Endothelial cell (in vitro differentiated cells): ENCODE results near the gene GSTA4. TPM values are rescaled to one million over a fixed set of nuclear protein-coding genes. Genes with fewer than 3 reads are reported as not detected.

ENCODE experiments used
- DNase-seq: peaks from one replicate; pipeline ENCODE4 v3.0.0; 2021; ENCODE audit warnings: low spot score
- H3K27ac Mint-ChIP-seq: one replicate; pipeline ENCODE4 v1.8.0; 2021; ENCODE audit warnings: mixed read lengths, inconsistent platforms; ENCODE audit not compliant: unreplicated experiment
- H3K27me3 Mint-ChIP-seq: one replicate; pipeline ENCODE4 v1.8.0; 2021; ENCODE audit warnings: mild to moderate bottlenecking, moderate library complexity, mixed read lengths, inconsistent platforms; ENCODE audit not compliant: unreplicated experiment
- H3K36me3 Mint-ChIP-seq: one replicate; pipeline ENCODE4 v1.8.0; 2021; ENCODE audit warnings: mild to moderate bottlenecking, low read depth, mixed read lengths, inconsistent platforms; ENCODE audit not compliant: unreplicated experiment
- H3K4me1 Mint-ChIP-seq: one replicate; pipeline ENCODE4 v1.8.0; 2021; ENCODE audit warnings: mild to moderate bottlenecking, mixed read lengths, inconsistent platforms; ENCODE audit not compliant: unreplicated experiment
- H3K4me3 Mint-ChIP-seq: one replicate; pipeline ENCODE4 v1.8.0; 2021; ENCODE audit warnings: mild to moderate bottlenecking, mixed read lengths, inconsistent platforms; ENCODE audit not compliant: unreplicated experiment
- H3K9me3 Mint-ChIP-seq: one replicate; pipeline ENCODE4 v1.8.0; 2021; ENCODE audit warnings: mixed read lengths, inconsistent platforms; ENCODE audit not compliant: unreplicated experiment
- total RNA-seq: library from RNA; stranded (reverse); fragmentation: NEBNext Ultra II Directional; extraction: Animal tissue kit (Norgen Biotek cat#: 25700); gene quantifications from one replicate; pipeline ENCODE4 v1.2.1, GENCODE V29; 2021; ENCODE audit not compliant: unreplicated experiment
- TF ChIP-seq, protein P1 (sequence below): fragments of 200-600 bp; sonication (generic); IDR thresholded peaks from one replicate; pipeline ENCODE4 v1.5.0; 2021; ENCODE audit warnings: antibody characterized with exemption; ENCODE audit not compliant: unreplicated experiment

The GSTA4 gene
- total RNA-seq, 1 donor from 2014 or later, result 16.2 TPM

- H3K27me3 Mint-ChIP-seq, result peaks cover 2% of the 10 kb centered on the region
- no peak for DNase-seq
Measured at GRCh38 chr6:53032849-53033248, 37.8 kb upstream of the GSTA4 start.

DNA sequence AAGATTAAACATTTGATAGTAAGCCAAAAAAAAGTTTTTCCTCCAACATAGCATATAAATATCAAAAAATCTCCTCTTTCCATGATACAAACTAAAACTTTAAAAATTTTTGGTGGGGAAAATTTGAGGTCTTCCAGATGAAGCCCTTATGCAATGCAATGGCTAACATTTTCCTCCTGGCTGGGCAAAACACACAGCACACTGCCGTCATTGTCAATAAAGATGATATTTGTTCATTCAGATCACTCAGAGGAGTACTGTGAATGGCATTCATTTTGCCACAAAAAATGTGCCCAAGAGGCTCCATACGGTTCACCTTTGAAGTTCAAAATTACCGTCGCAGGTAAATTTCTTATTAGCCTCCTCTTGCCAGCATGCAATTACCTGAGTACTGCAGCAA, 36.2 kb upstream of the GSTA4 start:
- peaks cover 40% of the 10 kb centered on the region for H3K4me1 Mint-ChIP-seq
- TF ChIP-seq, protein P1, sequence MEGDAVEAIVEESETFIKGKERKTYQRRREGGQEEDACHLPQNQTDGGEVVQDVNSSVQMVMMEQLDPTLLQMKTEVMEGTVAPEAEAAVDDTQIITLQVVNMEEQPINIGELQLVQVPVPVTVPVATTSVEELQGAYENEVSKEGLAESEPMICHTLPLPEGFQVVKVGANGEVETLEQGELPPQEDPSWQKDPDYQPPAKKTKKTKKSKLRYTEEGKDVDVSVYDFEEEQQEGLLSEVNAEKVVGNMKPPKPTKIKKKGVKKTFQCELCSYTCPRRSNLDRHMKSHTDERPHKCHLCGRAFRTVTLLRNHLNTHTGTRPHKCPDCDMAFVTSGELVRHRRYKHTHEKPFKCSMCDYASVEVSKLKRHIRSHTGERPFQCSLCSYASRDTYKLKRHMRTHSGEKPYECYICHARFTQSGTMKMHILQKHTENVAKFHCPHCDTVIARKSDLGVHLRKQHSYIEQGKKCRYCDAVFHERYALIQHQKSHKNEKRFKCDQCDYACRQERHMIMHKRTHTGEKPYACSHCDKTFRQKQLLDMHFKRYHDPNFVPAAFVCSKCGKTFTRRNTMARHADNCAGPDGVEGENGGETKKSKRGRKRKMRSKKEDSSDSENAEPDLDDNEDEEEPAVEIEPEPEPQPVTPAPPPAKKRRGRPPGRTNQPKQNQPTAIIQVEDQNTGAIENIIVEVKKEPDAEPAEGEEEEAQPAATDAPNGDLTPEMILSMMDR, result no peak
- peaks cover 34% of the 10 kb centered on the region for H3K36me3 Mint-ChIP-seq
- H3K4me3 Mint-ChIP-seq, result no peak overlapping the region
- H3K27ac Mint-ChIP-seq, result no peak overlapping the region
- no peaks in the 10 kb centered on the region for H3K9me3 Mint-ChIP-seq
- peaks cover 2% of the 10 kb centered on the region for H3K27me3 Mint-ChIP-seq
- no peak for DNase-seq

More at GRCh38 chr6:53032849-53033248, 37.8 kb upstream of the GSTA4 start:
- H3K4me1 Mint-ChIP-seq, result peaks cover 36% of the 10 kb centered on the region
- H3K27ac Mint-ChIP-seq, result no peak overlapping the region
- TF ChIP-seq, protein P1, result no peak
- no peak overlapping the region for H3K4me3 Mint-ChIP-seq
- H3K9me3 Mint-ChIP-seq, result no peaks in the 10 kb centered on the region
- H3K36me3 Mint-ChIP-seq, result peaks cover 37% of the 10 kb centered on the region

GRCh38 chr6:53029761-53030160, 34.7 kb upstream of the GSTA4 start:
- H3K4me1 Mint-ChIP-seq, result peaks cover 25% of the 10 kb centered on the region
- H3K27me3 Mint-ChIP-seq, result peaks cover 2% of the 10 kb centered on the region
- no peaks in the 10 kb centered on the region for H3K9me3 Mint-ChIP-seq
- TF ChIP-seq, protein P1, result no peak
- H3K36me3 Mint-ChIP-seq, result peaks cover 27% of the 10 kb centered on the region
- no peak for DNase-seq
- H3K4me3 Mint-ChIP-seq, result no peak overlapping the region
- no peak overlapping the region for H3K27ac Mint-ChIP-seq

DNA sequence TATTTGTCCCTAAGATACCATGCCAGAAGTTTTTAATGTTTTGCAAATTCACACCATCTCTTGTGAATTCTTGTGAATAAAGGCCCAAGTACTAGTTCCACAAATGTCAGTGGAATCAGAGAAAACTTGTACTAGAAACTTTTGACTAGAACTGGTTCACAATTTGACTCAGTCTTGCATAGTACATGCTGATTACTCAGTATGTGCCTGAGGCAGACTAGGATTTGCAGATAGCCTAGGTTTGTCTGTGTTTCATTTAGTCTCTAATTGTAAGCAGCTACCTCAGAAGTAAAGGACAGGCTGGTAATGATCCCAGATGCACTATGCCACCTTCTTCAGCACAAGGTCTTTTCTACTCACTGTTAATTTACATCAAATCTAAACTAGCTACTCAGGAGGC, 34.2 kb upstream of the GSTA4 start:
- no peaks in the 10 kb centered on the region for H3K9me3 Mint-ChIP-seq
- peaks cover 20% of the 10 kb centered on the region for H3K4me1 Mint-ChIP-seq
- peaks cover 2% of the 10 kb centered on the region for H3K27me3 Mint-ChIP-seq
- H3K27ac Mint-ChIP-seq, result no peak overlapping the region
- DNase-seq, result no peak
- H3K4me3 Mint-ChIP-seq, result no peak overlapping the region
- peaks cover 25% of the 10 kb centered on the region for H3K36me3 Mint-ChIP-seq
- TF ChIP-seq, protein P1, result no peak

GRCh38 chr6:53028467-53028866, 33.4 kb upstream of the GSTA4 start:
- no peaks in the 10 kb centered on the region for H3K9me3 Mint-ChIP-seq
- H3K4me3 Mint-ChIP-seq, result no peak overlapping the region

More at GRCh38 chr6:53028467-53028866, 33.4 kb upstream of the GSTA4 start:
- Mint-ChIP-seq H3K4me1 (peaks cover 12% of the 10 kb centered on the region), H3K27ac (no peak overlapping the region), H3K27me3 (peaks cover 1% of the 10 kb centered on the region), H3K36me3 (peaks cover 25% of the 10 kb centered on the region)
- no peak for DNase-seq
- TF ChIP-seq, protein P1, result no peak
